ENCODE data around the gene SRGAP1. TPM values are rescaled to one million over a fixed set of nuclear protein-coding genes. Genes with fewer than 3 reads are reported as not detected.

Gene SRGAP1
- total and polyA plus RNA-seq, 9 of the 15 experiments (the other 6 are each of a cell fraction or from before 2014, with no cell fraction given): 0.01 to 0.13 (median 0.04) TPM; not detected in 3

DNA sequence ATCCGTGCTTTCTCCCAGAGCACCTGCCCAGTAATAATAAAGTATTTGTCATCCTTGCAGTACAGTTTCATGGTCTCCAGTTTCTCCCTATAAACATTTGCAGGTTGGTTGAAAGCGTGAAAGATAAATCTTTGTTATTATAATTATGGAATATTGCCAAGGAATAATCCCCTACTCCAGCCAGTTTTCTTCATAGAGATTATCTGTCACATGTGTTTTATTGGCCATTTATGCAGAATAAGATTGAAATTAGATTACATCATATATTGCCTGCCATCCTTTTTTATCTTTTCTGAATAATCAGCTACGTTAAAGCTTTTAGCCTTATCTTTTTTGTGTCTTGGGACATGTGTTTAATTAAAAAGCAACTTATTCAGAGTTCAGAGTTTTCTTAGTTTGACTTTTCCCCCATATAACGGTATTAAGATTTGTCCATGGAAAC, 209.6 kb downstream of the SRGAP1 start:
- no peaks in the 10 kb centered on the region for H3K36me3 ChIP-seq (ENCODE audit: control insufficient read depth, insufficient read depth, low read length)
- no peak for ATAC-seq
- H4K20me1 ChIP-seq (replicated peaks; ENCODE audit: control insufficient read depth, insufficient read depth, low read length): no peaks in the 10 kb centered on the region
- no peak overlapping the region for H3K9ac ChIP-seq (ENCODE audit: insufficient read depth in 1 of 2, low read depth in 2 of 2, low read length in 2 of 2)
- H3K9me3 ChIP-seq (replicated peaks; ENCODE audit: control insufficient read depth, insufficient read depth, low read depth, low read length): no peaks in the 10 kb centered on the region
- no peak for TF ChIP-seq FOXK1 (CRISPR knock-in tag; IDR thresholded peaks at IDR 0.05; ENCODE audit: borderline replicate concordance)
- no peak for TF ChIP-seq ZNF197 (CRISPR knock-in tag; IDR thresholded peaks at IDR 0.05; ENCODE audit: low read depth)
- no peak for TF ChIP-seq ZNF324 (CRISPR knock-in tag; IDR thresholded peaks at IDR 0.05)
- TF ChIP-seq RBM17 (IDR thresholded peaks at IDR 0.05; ENCODE audit: borderline replicate concordance, low read depth, low read length): no peak
- TF ChIP-seq ZC3H4 (CRISPR knock-in tag; IDR thresholded peaks at IDR 0.05; ENCODE audit: borderline replicate concordance): no peak
- no peak for TF ChIP-seq KHSRP (IDR thresholded peaks at IDR 0.05)
- TF ChIP-seq ESRRB (CRISPR knock-in tag; IDR thresholded peaks at IDR 0.05; ENCODE audit: borderline replicate concordance): no peak
- TF ChIP-seq HEY1 (CRISPR knock-in tag; IDR thresholded peaks at IDR 0.05; ENCODE audit: borderline replicate concordance): no peak
- no peak for TF ChIP-seq NR2C1 (IDR thresholded peaks at IDR 0.05)
- TF ChIP-seq NR2C1 (tag; IDR thresholded peaks at IDR 0.05): no peak
- TF ChIP-seq MTA1 (IDR thresholded peaks at IDR 0.05; ENCODE audit: borderline replicate concordance): no peak
- no peak for TF ChIP-seq ZNF696 (CRISPR knock-in tag; conservative IDR thresholded peaks at IDR 0.05)
- no peak for DNase-seq (ENCODE audit: extremely low read depth in 1 of 4, low spot score in 3 of 4)
- no peaks in the 10 kb centered on the region for H3K27me3 ChIP-seq (ENCODE audit: control insufficient read depth in 2 of 2, insufficient read depth in 2 of 2, low read length in 2 of 2)
- H3K4me2 ChIP-seq (ENCODE audit: insufficient read depth, low read length): no peak overlapping the region
- H3K9me1 ChIP-seq (ENCODE audit: control insufficient read depth, insufficient read depth, low read length): no peaks in the 10 kb centered on the region
- CTCF ChIA-PET (ENCODE audit: low intra/inter-chr PET ratio): no interaction called here
- no peak for FAIRE-seq
- H3K4me1 ChIP-seq (replicated peaks in 1 of 2; ENCODE audit: control insufficient read depth in 2 of 2, insufficient read depth in 2 of 2, low read length in 2 of 2): no peaks in the 10 kb centered on the region
- intact Hi-C loops (cut with micrococcal nuclease): no loop called here
- no peak overlapping the region for H3K4me3 ChIP-seq
- in situ Hi-C loops (cut with MboI): no loop called here
- H3K79me2 ChIP-seq (ENCODE audit: control insufficient read depth, insufficient read depth, low read length): no peaks in the 10 kb centered on the region
- H3K27ac ChIP-seq (ENCODE audit: extremely low read depth, low read depth, low read length): no peak overlapping the region
- no TSS peak for BruUV-seq (replicated peaks)
- 0% methylated on average over 4 of the region's 4 CpGs for WGBS (ENCODE audit: insufficient coverage, low coverage, missing lambda C conversion rate)
- H2AFZ ChIP-seq (ENCODE audit: low read depth, low read length): no peak overlapping the region
- POLR2A ChIA-PET: no interaction called here

All from K562 (cell line).